ENCODE results near the gene DEK. TPM values are rescaled to one million over a fixed set of nuclear protein-coding genes. Genes with fewer than 3 reads are reported as not detected.

DEK gene
- polyA plus RNA-seq, 1 donor (not counting 4 experiments of a cell fraction or from before 2014, with no cell fraction given), result 45.0 TPM

GRCh38 chr6:18284261-18284660 is 19.9 kb upstream of the DEK start:
- H3K36me3 ChIP-seq (ENCODE audit: control insufficient read depth in 2 of 2, extremely low read depth in 1 of 2, insufficient read depth in 2 of 2, low read length in 2 of 2), result no peaks in the 10 kb centered on the region
- H3K79me2 ChIP-seq (ENCODE audit: control insufficient read depth, insufficient read depth, low read length), result no peaks in the 10 kb centered on the region
- no peak overlapping the region for H3K9ac ChIP-seq (ENCODE audit: control insufficient read depth, extremely low read depth, insufficient read depth, low read length)
- H3K9me3 ChIP-seq (ENCODE audit: control insufficient read depth, low read depth, low read length), result no peaks in the 10 kb centered on the region
- dilution Hi-C loops (cut with MboI; ENCODE audit: extremely low pct_ligation_motif_present, low sequenced_read_pairs), result no loop called here
- no peaks in the 10 kb centered on the region for H3K9me1 ChIP-seq (ENCODE audit: control insufficient read depth, extremely low read depth, insufficient read depth, low read length)
- H4K20me1 ChIP-seq (ENCODE audit: control insufficient read depth, extremely low read depth, insufficient read depth, low read length), result no peaks in the 10 kb centered on the region
- no peak overlapping the region for H3K27ac ChIP-seq (ENCODE audit: control insufficient read depth, insufficient read depth, low read length)
- no peak for TF ChIP-seq CTCF (optimal IDR thresholded peaks at IDR 0.05 in 1 of 3, IDR thresholded peaks at IDR 0.05 in 1 of 3, conservative IDR thresholded peaks at IDR 0.05 in 1 of 3; ENCODE audit: extremely low read depth in 1 of 3, insufficient read depth in 2 of 3, low read length in 3 of 3)
- no peak for TF ChIP-seq EZH2 (IDR thresholded peaks at IDR 0.05; ENCODE audit: low read length)
- no peak for DNase-seq (ENCODE audit: low read depth, low spot score)
- FAIRE-seq, result no peak
- H2AFZ ChIP-seq (ENCODE audit: control insufficient read depth, low read length), result no peak overlapping the region
- H3K4me2 ChIP-seq (ENCODE audit: control insufficient read depth, extremely low read depth, insufficient read depth, low read depth, low read length), result no peak overlapping the region
- H3K4me1 ChIP-seq (ENCODE audit: control insufficient read depth, extremely low read depth, insufficient read depth, low read length), result no peaks in the 10 kb centered on the region
- no peaks in the 10 kb centered on the region for H3K27me3 ChIP-seq (ENCODE audit: control insufficient read depth, extremely low read depth, insufficient read depth, low read length)
- no peak overlapping the region for H3K4me3 ChIP-seq (ENCODE audit: control insufficient read depth in 2 of 3, extremely low read depth in 1 of 3, insufficient read depth in 2 of 3, low read depth in 1 of 3, low read length in 3 of 3)

GRCh38 chr6:18281564-18281963 is 17.2 kb upstream of the DEK start:
- FAIRE-seq (no peak), DNase-seq (ENCODE audit: low read depth, low spot score) (no peak)
- H3K9ac ChIP-seq (ENCODE audit: control insufficient read depth, extremely low read depth, insufficient read depth, low read length), result no peak overlapping the region
- H3K4me2 ChIP-seq (ENCODE audit: control insufficient read depth, extremely low read depth, insufficient read depth, low read depth, low read length), result no peak overlapping the region
- no peaks in the 10 kb centered on the region for H3K36me3 ChIP-seq (ENCODE audit: control insufficient read depth in 2 of 2, extremely low read depth in 1 of 2, insufficient read depth in 2 of 2, low read length in 2 of 2)
- peaks cover 10% of the 10 kb centered on the region for H3K4me1 ChIP-seq (ENCODE audit: control insufficient read depth, extremely low read depth, insufficient read depth, low read length)
- TF ChIP-seq EZH2 (IDR thresholded peaks at IDR 0.05; ENCODE audit: low read length) (no peak), CTCF (optimal IDR thresholded peaks at IDR 0.05 in 1 of 3, IDR thresholded peaks at IDR 0.05 in 1 of 3, conservative IDR thresholded peaks at IDR 0.05 in 1 of 3; ENCODE audit: extremely low read depth in 1 of 3, insufficient read depth in 2 of 3, low read length in 3 of 3) (no peak)
- H3K79me2 ChIP-seq (ENCODE audit: control insufficient read depth, insufficient read depth, low read length), result no peaks in the 10 kb centered on the region
- no peak overlapping the region for H3K4me3 ChIP-seq (ENCODE audit: control insufficient read depth in 2 of 3, extremely low read depth in 1 of 3, insufficient read depth in 2 of 3, low read depth in 1 of 3, low read length in 3 of 3)
- no peak overlapping the region for H2AFZ ChIP-seq (ENCODE audit: control insufficient read depth, low read length)
- no peaks in the 10 kb centered on the region for H3K9me3 ChIP-seq (ENCODE audit: control insufficient read depth, low read depth, low read length)
- H3K9me1 ChIP-seq (ENCODE audit: control insufficient read depth, extremely low read depth, insufficient read depth, low read length), result no peaks in the 10 kb centered on the region
- H3K27ac ChIP-seq (ENCODE audit: control insufficient read depth, insufficient read depth, low read length), result no peak overlapping the region
- dilution Hi-C loops (cut with MboI; ENCODE audit: extremely low pct_ligation_motif_present, low sequenced_read_pairs), result no loop called here
- H4K20me1 ChIP-seq (ENCODE audit: control insufficient read depth, extremely low read depth, insufficient read depth, low read length), result no peaks in the 10 kb centered on the region
- H3K27me3 ChIP-seq (ENCODE audit: control insufficient read depth, extremely low read depth, insufficient read depth, low read length), result peaks cover 14% of the 10 kb centered on the region

Measured in keratinocyte (primary cell).